Stomach (tissue), 4 donors: ENCODE results near the gene FIGN.

Experiments used
- EP300 ChIP-seq: sonication (generic); formaldehyde crosslinking; IDR thresholded peaks from one replicate; pipeline ENCODE4 v1.6.1; 2017; ENCODE audit warnings: antibody characterized with exemption
- POLR2A ChIP-seq, 4 donors: fragments of 450-650 bp; IDR thresholded peaks; one replicate each; pipeline ENCODE4 v1.6.1; 2016; ENCODE audit warnings: antibody characterized with exemption in 4 of 4, control low read depth in 2 of 4, mild to moderate bottlenecking in 1 of 4, moderate library complexity in 1 of 4
- POLR2AphosphoS5 ChIP-seq, 3 donors: sonication (generic); formaldehyde crosslinking; IDR thresholded peaks; one replicate each; pipeline ENCODE4 v1.6.1; 2016; ENCODE audit warnings: antibody characterized with exemption in 3 of 3
- TF ChIP-seq, protein P1 (sequence below), 7 experiments: fragments of 450-650 bp in 4 of 7; fragments of 200-600 bp in 3 of 7; sonication (generic) in 3 of 7; IDR thresholded peaks; one replicate each; pipeline ENCODE4 v1.5.1; 2016 to 2019; ENCODE audit warnings: antibody characterized with exemption in 7 of 7, control low read depth in 2 of 7, mild to moderate bottlenecking in 1 of 7

- TF ChIP-seq POLR2A (IDR thresholded peaks at IDR 0.05) (no peak), POLR2AphosphoS5 (IDR thresholded peaks at IDR 0.05) (no peak), EP300 (no peak)
- TF ChIP-seq, protein P1, sequence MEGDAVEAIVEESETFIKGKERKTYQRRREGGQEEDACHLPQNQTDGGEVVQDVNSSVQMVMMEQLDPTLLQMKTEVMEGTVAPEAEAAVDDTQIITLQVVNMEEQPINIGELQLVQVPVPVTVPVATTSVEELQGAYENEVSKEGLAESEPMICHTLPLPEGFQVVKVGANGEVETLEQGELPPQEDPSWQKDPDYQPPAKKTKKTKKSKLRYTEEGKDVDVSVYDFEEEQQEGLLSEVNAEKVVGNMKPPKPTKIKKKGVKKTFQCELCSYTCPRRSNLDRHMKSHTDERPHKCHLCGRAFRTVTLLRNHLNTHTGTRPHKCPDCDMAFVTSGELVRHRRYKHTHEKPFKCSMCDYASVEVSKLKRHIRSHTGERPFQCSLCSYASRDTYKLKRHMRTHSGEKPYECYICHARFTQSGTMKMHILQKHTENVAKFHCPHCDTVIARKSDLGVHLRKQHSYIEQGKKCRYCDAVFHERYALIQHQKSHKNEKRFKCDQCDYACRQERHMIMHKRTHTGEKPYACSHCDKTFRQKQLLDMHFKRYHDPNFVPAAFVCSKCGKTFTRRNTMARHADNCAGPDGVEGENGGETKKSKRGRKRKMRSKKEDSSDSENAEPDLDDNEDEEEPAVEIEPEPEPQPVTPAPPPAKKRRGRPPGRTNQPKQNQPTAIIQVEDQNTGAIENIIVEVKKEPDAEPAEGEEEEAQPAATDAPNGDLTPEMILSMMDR (IDR thresholded peaks at IDR 0.05) = no peak
Observed at GRCh38 chr2:163753726-163754125, 17.9 kb upstream of the FIGN start.
